Measurements from ENCODE around the gene KRTAP12-3.

- TF ChIP-seq CTCF (IDR thresholded peaks at IDR 0.05) (no peak), POLR2A (IDR thresholded peaks at IDR 0.05) (no peak)
These were observed 29.3 kb downstream of the KRTAP12-3 start for GRCh38 chr21:44686843-44687561.
